Activated naive CD4-positive, alpha-beta T cell treated with anti-CD3 and anti-CD28 coated beads, Interleukin-2, amount 50 U/mL, for 72 hours (primary cell): Measurements from ENCODE around the gene SPATA6L. TPM values are rescaled to one million over a fixed set of nuclear protein-coding genes. Genes with fewer than 3 reads are reported as not detected.
A peak's percentile ranks its signal among the peaks of the same experiment; 100 is the strongest.

Experiments used
- ATAC-seq, 2 donors: fragments of 150-1000 bp; cut with Tn5 transposase; 2 replicates each; pipeline ENCODE4 v1.10.0; 2021; ENCODE audit warnings: mild to moderate bottlenecking in 2 of 2, moderate library complexity in 2 of 2
- DNase-seq, 2 donors: peaks; one replicate each; pipeline ENCODE4 v3.0.0; 2021 to 2022; ENCODE audit warnings: low spot score in 2 of 2
- H3K27ac Mint-ChIP-seq, 2 donors: one replicate each; pipeline ENCODE4 v1.8.0; 2022; ENCODE audit warnings: mild to moderate bottlenecking in 2 of 2, mixed read lengths in 2 of 2
- H3K36me3 Mint-ChIP-seq, 2 donors: one replicate each; pipeline ENCODE4 v1.8.0; 2022; ENCODE audit warnings: mixed read lengths in 2 of 2
- H3K9me3 Mint-ChIP-seq, 2 donors: one replicate each; pipeline ENCODE4 v1.8.0; 2022; ENCODE audit warnings: mixed read lengths in 2 of 2
- total RNA-seq, 2 donors: library from RNA; stranded (reverse); gene quantifications; one replicate each; pipeline ENCODE4 v1.2.3, GENCODE V29; 2022

The SPATA6L gene
- total RNA-seq, 2 donors from 2014 or later, result 0.99 to 2.1 TPM

DNA sequence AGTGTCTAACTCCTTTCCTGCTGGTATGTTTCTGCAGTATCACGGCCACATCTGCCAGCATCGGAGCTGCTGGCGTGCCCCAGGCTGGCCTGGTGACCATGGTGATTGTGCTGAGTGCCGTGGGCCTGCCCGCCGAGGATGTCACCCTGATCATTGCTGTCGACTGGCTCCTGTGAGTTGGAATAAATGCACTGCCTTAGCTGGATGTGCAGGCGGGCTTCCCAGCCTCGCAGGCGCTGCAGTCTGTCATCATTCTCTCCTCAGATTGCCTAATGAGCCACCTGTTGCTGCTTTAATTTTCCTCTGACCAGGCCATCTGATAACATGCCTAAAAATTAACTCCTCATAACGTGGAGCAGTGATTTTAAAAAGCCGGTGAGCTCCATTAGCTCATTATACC, 83.3 kb downstream of the SPATA6L start:
- ATAC-seq, result no peak
- DNase-seq, result no peak
- Mint-ChIP-seq H3K36me3 (no peaks in the 10 kb centered on the region), H3K27ac (no peak overlapping the region), H3K9me3 (no peaks in the 10 kb centered on the region)

GRCh38 chr9:4581861-4582565, 84.3 kb downstream of the SPATA6L start:
- no peak for ATAC-seq
- no peaks in the 10 kb centered on the region for H3K36me3 Mint-ChIP-seq
- no peaks in the 10 kb centered on the region for H3K9me3 Mint-ChIP-seq
- DNase-seq, result no peak
- H3K27ac Mint-ChIP-seq, result no peak overlapping the region

GRCh38 chr9:4581035-4581760, 85.1 kb downstream of the SPATA6L start:
- no peak for ATAC-seq
- Mint-ChIP-seq H3K27ac (no peak overlapping the region), H3K36me3 (no peaks in the 10 kb centered on the region), H3K9me3 (no peaks in the 10 kb centered on the region)
- DNase-seq, result no peak

DNA sequence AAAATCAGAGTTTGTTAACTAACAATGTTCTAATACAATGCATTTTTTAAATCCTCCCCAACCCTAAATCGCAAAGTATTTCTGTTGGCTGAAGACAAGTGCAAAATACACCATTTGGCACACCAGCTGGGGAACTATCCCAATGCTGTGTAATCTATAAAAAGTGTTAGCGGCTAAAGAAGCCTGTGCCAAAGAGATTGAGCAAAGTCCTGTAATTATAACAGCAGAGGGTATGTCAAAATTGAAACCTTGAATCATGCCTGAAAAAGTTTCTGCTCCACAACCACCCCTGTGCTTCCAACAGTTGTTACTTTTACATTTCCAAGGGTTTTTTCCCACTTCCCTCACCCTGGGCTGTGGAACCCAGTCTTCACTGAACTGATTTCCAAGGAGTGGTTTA, 87.3 kb downstream of the SPATA6L start:
- Mint-ChIP-seq H3K27ac (no peak overlapping the region), H3K9me3 (no peaks in the 10 kb centered on the region), H3K36me3 (no peaks in the 10 kb centered on the region)
- no peak for ATAC-seq
- DNase-seq, result no peak

DNA sequence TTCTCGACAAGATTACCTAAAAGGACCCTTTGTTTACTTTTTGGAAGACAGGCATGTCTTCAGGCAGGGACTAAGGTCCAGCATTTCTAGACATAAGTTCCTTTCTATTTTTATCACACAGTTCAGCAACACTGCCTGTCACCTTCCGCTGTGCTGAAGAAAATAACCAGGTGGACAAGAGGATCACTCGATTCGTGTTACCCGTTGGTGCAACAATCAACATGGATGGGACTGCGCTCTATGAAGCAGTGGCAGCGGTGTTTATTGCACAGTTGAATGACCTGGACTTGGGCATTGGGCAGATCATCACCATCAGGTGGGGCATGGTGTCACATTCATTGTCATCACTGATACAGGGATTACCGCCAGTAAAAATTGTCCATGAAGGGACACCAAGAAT, 89.8 kb downstream of the SPATA6L start:
- Mint-ChIP-seq H3K27ac (no peak overlapping the region), H3K36me3 (no peaks in the 10 kb centered on the region), H3K9me3 (no peaks in the 10 kb centered on the region)
- ATAC-seq, result no peak
- DNase-seq, result no peak

- DNase-seq (no peak), ATAC-seq (no peak)
- H3K9me3 Mint-ChIP-seq, result no peaks in the 10 kb centered on the region
- H3K36me3 Mint-ChIP-seq, result no peaks in the 10 kb centered on the region
- no peak overlapping the region for H3K27ac Mint-ChIP-seq
Measured at GRCh38 chr9:4575997-4576396, 90.3 kb downstream of the SPATA6L start.

GRCh38 chr9:4574657-4575243, 91.5 kb downstream of the SPATA6L start:
- Mint-ChIP-seq H3K9me3 (no peaks in the 10 kb centered on the region), H3K27ac (peak overlapping the region in 1 of 2 donors; percentile 62), H3K36me3 (no peaks in the 10 kb centered on the region)
- ATAC-seq (peak; percentile 24 to 95), DNase-seq (peak in 1 of 2 donors; percentile 13)

- no peak for DNase-seq
Measured at GRCh38 chr9:4573634-4574389, 92.5 kb downstream of the SPATA6L start.

DNA sequence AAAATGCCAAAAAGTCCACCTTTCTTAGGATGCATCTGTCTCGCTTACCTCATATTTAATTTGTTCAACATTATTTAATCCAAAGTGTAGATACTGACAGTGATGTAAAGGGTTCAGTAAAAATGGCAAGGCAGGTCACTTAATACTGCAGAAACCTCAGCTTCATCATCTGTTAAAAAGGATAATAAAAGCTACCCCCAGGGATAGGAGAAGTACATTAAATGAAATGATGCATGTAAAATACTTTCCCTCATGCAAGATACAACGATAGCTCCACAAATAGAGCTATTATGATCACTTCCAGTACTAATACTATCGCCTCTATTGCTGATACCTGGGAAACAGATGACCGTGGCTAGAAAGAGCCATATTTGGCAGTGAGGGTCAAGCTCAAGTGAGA, 93.1 kb downstream of the SPATA6L start:
- no peaks in the 10 kb centered on the region for H3K9me3 Mint-ChIP-seq
- ATAC-seq, result no peak
- no peak for DNase-seq
- H3K36me3 Mint-ChIP-seq, result no peaks in the 10 kb centered on the region
- H3K27ac Mint-ChIP-seq, result no peak overlapping the region

More at GRCh38 chr9:4573634-4574389, 92.5 kb downstream of the SPATA6L start:
- no peaks in the 10 kb centered on the region for H3K9me3 Mint-ChIP-seq
- no peak for ATAC-seq
- H3K27ac Mint-ChIP-seq, result no peak overlapping the region
- no peaks in the 10 kb centered on the region for H3K36me3 Mint-ChIP-seq

DNA sequence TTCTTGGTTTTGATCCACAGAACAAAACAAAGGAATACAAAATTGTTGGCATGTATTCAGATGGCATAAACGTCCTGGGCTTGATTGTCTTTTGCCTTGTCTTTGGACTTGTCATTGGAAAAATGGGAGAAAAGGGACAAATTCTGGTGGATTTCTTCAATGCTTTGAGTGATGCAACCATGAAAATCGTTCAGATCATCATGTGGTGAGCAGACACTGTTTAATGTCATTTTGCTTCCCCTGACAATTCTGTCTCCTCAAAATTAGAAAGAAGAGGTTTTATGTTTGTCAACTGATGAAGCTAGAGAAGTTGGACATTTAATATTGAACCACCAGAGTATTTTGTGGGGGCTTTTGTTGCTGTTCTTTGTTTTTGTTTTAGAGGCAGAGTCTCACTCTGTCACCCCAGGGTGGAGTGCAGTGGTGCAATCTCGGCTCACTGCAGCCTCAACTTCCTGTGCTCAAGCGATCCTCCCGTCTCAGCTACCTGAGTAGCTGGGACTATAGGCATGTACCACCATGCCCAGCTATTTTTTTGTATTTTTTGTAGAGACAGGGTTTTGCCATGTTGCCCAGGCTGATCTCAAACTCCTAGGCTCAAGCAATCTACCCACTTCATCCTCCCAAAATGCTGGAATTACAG, 94.0 kb downstream of the SPATA6L start:
- peak in 1 of 2 donors; percentile 17 for DNase-seq
- peak in 1 of 2 donors; percentile 52 for ATAC-seq
- H3K36me3 Mint-ChIP-seq, result no peaks in the 10 kb centered on the region
- peak overlapping the region; percentile 28 to 48 for H3K27ac Mint-ChIP-seq
- H3K9me3 Mint-ChIP-seq, result no peaks in the 10 kb centered on the region

DNA sequence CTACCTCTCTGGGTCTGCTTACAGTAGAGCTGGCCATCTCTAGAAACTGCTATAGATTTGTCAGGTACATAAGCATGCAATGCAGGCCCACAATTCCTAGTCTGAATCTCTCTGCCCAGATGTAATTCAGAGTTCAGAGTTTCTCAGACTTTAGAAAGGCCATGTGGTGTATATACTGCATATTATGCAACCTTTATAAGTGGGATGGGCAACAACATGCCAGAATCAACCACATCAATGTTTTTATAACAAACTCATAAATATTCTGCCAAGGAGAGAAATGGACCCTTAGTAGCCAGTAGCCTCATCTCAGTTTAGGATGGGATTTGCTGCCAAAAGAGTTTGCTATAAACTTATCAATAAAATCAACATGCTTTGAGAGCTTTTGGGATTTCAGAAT, 97.2 kb downstream of the SPATA6L start:
- H3K36me3 Mint-ChIP-seq, result peaks cover 0 to 8% of the 10 kb centered on the region in 2 donors
- ATAC-seq, result no peak
- no peak overlapping the region for H3K27ac Mint-ChIP-seq
- H3K9me3 Mint-ChIP-seq, result peaks cover 3 to 7% of the 10 kb centered on the region in 2 donors
- DNase-seq, result no peak

- DNase-seq (no peak), ATAC-seq (no peak)
- H3K9me3 Mint-ChIP-seq, result peaks cover 3 to 7% of the 10 kb centered on the region in 2 donors
- H3K27ac Mint-ChIP-seq, result no peak overlapping the region
- peaks cover 0 to 8% of the 10 kb centered on the region in 2 donors for H3K36me3 Mint-ChIP-seq
Measured at GRCh38 chr9:4567601-4568000, 98.7 kb downstream of the SPATA6L start.

- ATAC-seq, result no peak
- no peak for DNase-seq
- Mint-ChIP-seq H3K27ac (no peak overlapping the region), H3K9me3 (peaks cover 3 to 7% of the 10 kb centered on the region in 2 donors), H3K36me3 (peaks cover 0 to 8% of the 10 kb centered on the region in 2 donors)
Measured at GRCh38 chr9:4566806-4567205, 99.5 kb downstream of the SPATA6L start.

GRCh38 chr9:4563105-4563504, 103.2 kb downstream of the SPATA6L start:
- peaks cover 3 to 7% of the 10 kb centered on the region in 2 donors for H3K9me3 Mint-ChIP-seq
- H3K27ac Mint-ChIP-seq, result no peak overlapping the region
- peaks cover 0 to 8% of the 10 kb centered on the region in 2 donors for H3K36me3 Mint-ChIP-seq
- ATAC-seq (no peak), DNase-seq (no peak)

GRCh38 chr9:4559261-4560182, 106.8 kb downstream of the SPATA6L start:
- DNase-seq, result no peak
- H3K9me3 Mint-ChIP-seq, result no peaks in the 10 kb centered on the region
- H3K36me3 Mint-ChIP-seq, result no peaks in the 10 kb centered on the region
- ATAC-seq, result no peak
- no peak overlapping the region for H3K27ac Mint-ChIP-seq
